OCI-LY3 (cell line): ENCODE results near the gene SRP19.

Experiments
- H2AFZ ChIP-seq: fragments of 200-600, 300-600 bp; shearing (Covaris generic); 2 replicates; pipeline ENCODE4 v1.6.0; 2014; ENCODE audit warnings: antibody characterized with exemption, low read depth, low read length
- H3K27ac ChIP-seq: fragments of 200-600, 300-600 bp; sonication (generic); 2 replicates; pipeline ENCODE4 v1.5.1; 2014; ENCODE audit warnings: mild to moderate bottlenecking, low read length, moderate library complexity, mixed read lengths
- H3K27me3 ChIP-seq: fragments of 200-600, 300-600 bp; sonication (generic); 2 replicates; pipeline ENCODE4 v1.6.1; 2014; ENCODE audit warnings: low read depth, low read length, mixed read lengths
- H3K36me3 ChIP-seq: fragments of 200-600, 300-600 bp; sonication (generic); replicated peaks from 2 replicates; pipeline ENCODE3; 2014; ENCODE audit warnings: low read depth, low read length, mixed read lengths
- H3K4me1 ChIP-seq: fragments of 300-600, 200-600 bp; sonication (generic); 2 replicates; pipeline ENCODE4 v1.6.1; 2014; ENCODE audit warnings: low read length, mixed read lengths
- H3K4me2 ChIP-seq: fragments of 200-600, 300-600 bp; sonication (generic); 2 replicates; pipeline ENCODE4 v1.6.1; 2014; ENCODE audit warnings: low read length, mixed read lengths
- H3K4me3 ChIP-seq: fragments of 300-600, 200-600 bp; sonication (generic); 2 replicates; pipeline ENCODE4 v1.5.1; 2014; ENCODE audit warnings: antibody characterized with exemption, mild to moderate bottlenecking, low read length, moderate library complexity
- H3K79me2 ChIP-seq: fragments of 300-600, 200-600 bp; shearing (Covaris generic); 2 replicates; pipeline ENCODE4 v1.6.1; 2014; ENCODE audit warnings: mild to moderate bottlenecking, low read length, mixed read lengths
- H3K9ac ChIP-seq: fragments of 300-600, 200-600 bp; shearing (Covaris generic); 2 replicates; pipeline ENCODE4 v1.6.0; 2014; ENCODE audit warnings: mild to moderate bottlenecking, low read length, moderate library complexity
- H3K9me3 ChIP-seq: fragments of 200-600, 300-600 bp; shearing (Covaris generic); 2 replicates; pipeline ENCODE4 v1.6.1; 2014; ENCODE audit warnings: low read length, mixed read lengths; ENCODE audit not compliant: insufficient read depth
- H4K20me1 ChIP-seq: fragments of 200-600, 300-600 bp; sonication (generic); 2 replicates; pipeline ENCODE4 v1.6.1; 2016; ENCODE audit warnings: low read length, mixed read lengths; ENCODE audit not compliant: insufficient read depth
- EZH2phosphoT487 ChIP-seq: fragments of 200-600 bp; shearing (Covaris generic); IDR thresholded peaks from 2 replicates; pipeline ENCODE4 v1.6.1; 2018; ENCODE audit warnings: antibody characterized with exemption, mixed run types, low read depth
- TF ChIP-seq, protein P1 (sequence below): fragments of 200-600, 300-600 bp; sonication (generic); IDR thresholded peaks from 2 replicates; pipeline ENCODE4 v1.5.1; 2014; ENCODE audit warnings: antibody characterized with exemption, low read length, low read depth

The SRP19 gene

DNA sequence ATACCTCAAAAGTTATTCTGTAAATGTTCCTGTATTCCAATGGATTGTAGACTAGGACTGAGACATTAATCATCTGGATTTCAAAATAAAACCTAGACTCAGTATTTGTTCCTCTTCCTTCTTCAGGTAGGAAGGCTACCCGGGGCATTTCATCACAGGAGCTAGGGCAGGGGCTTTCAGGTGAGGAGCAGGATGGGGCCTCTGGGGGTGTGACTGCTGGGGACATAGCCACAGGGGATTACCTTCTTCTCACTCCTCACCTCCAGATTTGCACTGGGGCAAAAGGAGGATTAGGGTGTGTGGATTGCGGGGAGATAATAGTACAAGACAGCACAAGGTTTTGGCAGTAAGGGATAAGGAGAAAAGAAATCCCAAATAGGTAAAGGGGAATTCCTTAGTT is 37.9 kb upstream of the SRP19 start:
- Histone ChIP-seq H3K4me2 (no peak overlapping the region), H3K36me3 (no peaks in the 10 kb centered on the region), H3K4me3 (no peak overlapping the region), H3K4me1 (no peaks in the 10 kb centered on the region), H3K79me2 (no peaks in the 10 kb centered on the region), H3K9me3 (no peaks in the 10 kb centered on the region), H2AFZ (no peak overlapping the region), H3K27ac (no peak overlapping the region), H4K20me1 (no peaks in the 10 kb centered on the region), H3K27me3 (no peaks in the 10 kb centered on the region), H3K9ac (no peak overlapping the region)
- TF ChIP-seq EZH2phosphoT487, result no peak
- TF ChIP-seq, protein P1, sequence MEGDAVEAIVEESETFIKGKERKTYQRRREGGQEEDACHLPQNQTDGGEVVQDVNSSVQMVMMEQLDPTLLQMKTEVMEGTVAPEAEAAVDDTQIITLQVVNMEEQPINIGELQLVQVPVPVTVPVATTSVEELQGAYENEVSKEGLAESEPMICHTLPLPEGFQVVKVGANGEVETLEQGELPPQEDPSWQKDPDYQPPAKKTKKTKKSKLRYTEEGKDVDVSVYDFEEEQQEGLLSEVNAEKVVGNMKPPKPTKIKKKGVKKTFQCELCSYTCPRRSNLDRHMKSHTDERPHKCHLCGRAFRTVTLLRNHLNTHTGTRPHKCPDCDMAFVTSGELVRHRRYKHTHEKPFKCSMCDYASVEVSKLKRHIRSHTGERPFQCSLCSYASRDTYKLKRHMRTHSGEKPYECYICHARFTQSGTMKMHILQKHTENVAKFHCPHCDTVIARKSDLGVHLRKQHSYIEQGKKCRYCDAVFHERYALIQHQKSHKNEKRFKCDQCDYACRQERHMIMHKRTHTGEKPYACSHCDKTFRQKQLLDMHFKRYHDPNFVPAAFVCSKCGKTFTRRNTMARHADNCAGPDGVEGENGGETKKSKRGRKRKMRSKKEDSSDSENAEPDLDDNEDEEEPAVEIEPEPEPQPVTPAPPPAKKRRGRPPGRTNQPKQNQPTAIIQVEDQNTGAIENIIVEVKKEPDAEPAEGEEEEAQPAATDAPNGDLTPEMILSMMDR, result no peak

DNA sequence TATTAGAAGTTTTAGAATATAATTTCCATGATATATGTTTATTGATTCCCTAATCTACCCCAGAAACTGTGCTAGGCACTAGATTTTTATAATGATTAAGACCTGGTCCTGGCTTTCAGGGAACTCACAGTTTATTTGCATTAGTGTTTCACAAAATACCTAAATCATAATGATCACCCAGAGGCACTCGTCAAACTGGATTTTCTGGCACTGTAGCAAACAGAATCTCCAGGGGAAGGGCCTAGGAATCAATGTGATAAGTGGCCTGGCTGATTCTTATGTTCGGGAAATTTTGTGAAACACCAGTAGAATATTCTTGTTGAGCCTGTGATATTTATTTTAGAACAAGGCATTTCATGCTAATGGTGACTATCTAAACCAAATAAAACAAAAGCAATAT is 37.4 kb upstream of the SRP19 start:
- Histone ChIP-seq H4K20me1 (no peaks in the 10 kb centered on the region), H3K4me1 (no peaks in the 10 kb centered on the region), H2AFZ (no peak overlapping the region), H3K27me3 (no peaks in the 10 kb centered on the region), H3K9me3 (no peaks in the 10 kb centered on the region), H3K9ac (no peak overlapping the region), H3K36me3 (no peaks in the 10 kb centered on the region), H3K4me3 (no peak overlapping the region), H3K79me2 (no peaks in the 10 kb centered on the region), H3K4me2 (no peak overlapping the region), H3K27ac (no peak overlapping the region)
- TF ChIP-seq, protein P1, result no peak
- no peak for TF ChIP-seq EZH2phosphoT487

DNA sequence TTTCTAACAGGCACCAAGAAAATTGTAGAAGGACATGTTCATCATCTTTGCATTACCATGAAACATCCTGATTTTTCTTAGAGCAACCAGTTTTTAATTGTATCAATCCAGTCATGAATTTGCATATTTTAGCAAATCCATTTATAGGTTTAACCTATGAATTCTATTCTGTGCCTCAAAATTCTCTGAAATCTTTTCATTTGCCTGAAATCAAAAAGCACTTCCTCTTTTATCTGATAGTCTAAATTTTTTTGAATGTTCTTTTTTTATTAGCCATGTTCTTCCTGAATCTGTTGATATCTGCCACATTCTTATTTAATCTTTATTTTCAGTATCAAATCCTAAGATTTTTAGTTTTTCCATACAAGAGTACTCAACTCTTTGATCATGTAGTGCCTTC is 36.9 kb upstream of the SRP19 start:
- Histone ChIP-seq H3K9me3 (no peaks in the 10 kb centered on the region), H3K4me3 (no peak overlapping the region), H3K27me3 (no peaks in the 10 kb centered on the region), H3K27ac (no peak overlapping the region), H3K4me2 (no peak overlapping the region), H3K4me1 (no peaks in the 10 kb centered on the region), H3K9ac (no peak overlapping the region), H3K36me3 (no peaks in the 10 kb centered on the region), H3K79me2 (no peaks in the 10 kb centered on the region), H4K20me1 (no peaks in the 10 kb centered on the region), H2AFZ (no peak overlapping the region)
- no peak for TF ChIP-seq EZH2phosphoT487
- TF ChIP-seq, protein P1, result no peak

DNA sequence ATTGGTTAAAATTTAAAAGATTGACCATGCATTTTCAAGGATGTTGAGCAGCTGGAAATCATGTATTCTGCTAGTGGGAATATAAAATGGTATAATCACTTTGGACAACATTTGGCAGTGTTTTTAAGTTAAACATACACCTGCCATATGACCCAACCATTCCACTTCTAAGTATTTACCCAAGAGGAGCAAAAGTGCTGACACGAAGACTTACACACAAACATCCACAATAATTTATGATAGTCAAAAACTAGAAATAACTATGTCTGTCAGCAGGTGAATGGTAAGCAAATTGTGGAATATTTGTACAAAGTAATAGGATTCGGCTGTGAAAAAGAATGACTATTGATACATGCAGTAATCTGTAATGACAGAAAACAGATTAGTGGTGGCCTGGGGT is 30.7 kb upstream of the SRP19 start:
- no peaks in the 10 kb centered on the region for H3K36me3 ChIP-seq

More for the DNA sequence above, 30.7 kb upstream of the SRP19 start:
- Histone ChIP-seq H3K27ac (no peak overlapping the region), H3K79me2 (no peaks in the 10 kb centered on the region), H3K4me3 (no peak overlapping the region), H3K4me2 (no peak overlapping the region), H3K4me1 (no peaks in the 10 kb centered on the region), H4K20me1 (no peaks in the 10 kb centered on the region), H3K9ac (no peak overlapping the region), H3K9me3 (no peaks in the 10 kb centered on the region), H2AFZ (no peak overlapping the region), H3K27me3 (no peaks in the 10 kb centered on the region)
- TF ChIP-seq, protein P1, result no peak
- no peak for TF ChIP-seq EZH2phosphoT487
